ENCODE results near the gene S100A10. TPM values are rescaled to one million over a fixed set of nuclear protein-coding genes. Genes with fewer than 3 reads are reported as not detected.

S100A10 gene
- total and polyA plus RNA-seq, 2 experiments from 2014 or later, result 35.9 to 634 TPM

- TF ChIP-seq REST (IDR thresholded peaks at IDR 0.05; ENCODE audit: unreplicated experiment) (no peak), ZNF331 (CRISPR knock-in tag; IDR thresholded peaks at IDR 0.05; ENCODE audit: low read depth) (no peak), CREB1 (CRISPR knock-in tag; IDR thresholded peaks at IDR 0.05; ENCODE audit: low read depth) (no peak), EZH2phosphoT487 (IDR thresholded peaks at IDR 0.05; ENCODE audit: unreplicated experiment) (no peak), NANOG (IDR thresholded peaks at IDR 0.05; ENCODE audit: borderline replicate concordance) (no peak), EZH2 (IDR thresholded peaks at IDR 0.05; ENCODE audit: low read depth, unreplicated experiment) (no peak), STAT1 (IDR thresholded peaks at IDR 0.05; ENCODE audit: unreplicated experiment) (no peak), JUNB (IDR thresholded peaks at IDR 0.05; ENCODE audit: unreplicated experiment) (no peak), POLR2AphosphoS5 (IDR thresholded peaks at IDR 0.05; ENCODE audit: low read depth) (no peak)
- TF ChIP-seq, protein P1, sequence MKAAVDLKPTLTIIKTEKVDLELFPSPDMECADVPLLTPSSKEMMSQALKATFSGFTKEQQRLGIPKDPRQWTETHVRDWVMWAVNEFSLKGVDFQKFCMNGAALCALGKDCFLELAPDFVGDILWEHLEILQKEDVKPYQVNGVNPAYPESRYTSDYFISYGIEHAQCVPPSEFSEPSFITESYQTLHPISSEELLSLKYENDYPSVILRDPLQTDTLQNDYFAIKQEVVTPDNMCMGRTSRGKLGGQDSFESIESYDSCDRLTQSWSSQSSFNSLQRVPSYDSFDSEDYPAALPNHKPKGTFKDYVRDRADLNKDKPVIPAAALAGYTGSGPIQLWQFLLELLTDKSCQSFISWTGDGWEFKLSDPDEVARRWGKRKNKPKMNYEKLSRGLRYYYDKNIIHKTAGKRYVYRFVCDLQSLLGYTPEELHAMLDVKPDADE (IDR thresholded peaks at IDR 0.05), result no peak
These were observed 11.8 kb upstream of the S100A10 start (continued) for GRCh38 chr1:152005360-152005912.

- H3K27ac ChIP-seq (ENCODE audit: low read depth), result no peak overlapping the region
- Mint-ChIP-seq H3K36me3 (ENCODE audit: low read depth) (no peaks in the 10 kb centered on the region), H3K9me3 (no peaks in the 10 kb centered on the region), H3K27me3 (ENCODE audit: insufficient read depth, low read depth, poor library complexity) (peaks cover 1% of the 10 kb centered on the region), H3K4me1 (peaks cover 13% of the 10 kb centered on the region), H3K27ac (no peak overlapping the region), H3K4me3 (no peak overlapping the region)
- H3K4me1 ChIP-seq (ENCODE audit: insufficient read depth), result peaks cover 11% of the 10 kb centered on the region
- H3K4me3 ChIP-seq, result no peak overlapping the region
- H2AFZ ChIP-seq, result peak overlapping the region; percentile 52; the same call in 1 of the 2 replicates
- no peak overlapping the region for H3K4me2 ChIP-seq
- H3K79me2 ChIP-seq (replicated peaks; ENCODE audit: insufficient read depth), result no peaks in the 10 kb centered on the region
- H3K36me3 ChIP-seq (ENCODE audit: insufficient read depth), result no peaks in the 10 kb centered on the region
- DNase-seq (ENCODE audit: low spot score) (peak; percentile 62), ATAC-seq (peak; percentile 87)
- no peaks in the 10 kb centered on the region for H4K20me1 ChIP-seq (replicated peaks; ENCODE audit: insufficient read depth)
- no peaks in the 10 kb centered on the region for H3K9me2 ChIP-seq (ENCODE audit: insufficient read depth)
- no peaks in the 10 kb centered on the region for H3K27me3 ChIP-seq (ENCODE audit: insufficient read depth)
- H3F3A ChIP-seq (replicated peaks; ENCODE audit: low read depth), result 0 out of 2 replicates have a peak, but pooled peaks cover 2% of the 10 kb centered on the region
- TF ChIP-seq ZNF114 (CRISPR knock-in tag; IDR thresholded peaks at IDR 0.05), result no peak
- TF ChIP-seq NANOG (IDR thresholded peaks at IDR 0.05; ENCODE audit: borderline replicate concordance), result no peak
- no peak for TF ChIP-seq EZH2 (IDR thresholded peaks at IDR 0.05; ENCODE audit: low read depth, unreplicated experiment)
- peak; percentile 37 to 57; a peak in 3 of 4 replicates for TF ChIP-seq CTCF (conservative IDR thresholded peaks at IDR 0.05; ENCODE audit: low read depth in 2 of 2)
These were observed 10.3 kb upstream of the S100A10 start for GRCh38 chr1:152003846-152004442.
